Measurements from ENCODE around the gene TRAF2.
"Not testable (repeated sequence)": the region's sequence is repeated elsewhere in the genome, so short reads cannot be mapped to it uniquely, and the experiment has no call there.

Gene TRAF2, protein sequence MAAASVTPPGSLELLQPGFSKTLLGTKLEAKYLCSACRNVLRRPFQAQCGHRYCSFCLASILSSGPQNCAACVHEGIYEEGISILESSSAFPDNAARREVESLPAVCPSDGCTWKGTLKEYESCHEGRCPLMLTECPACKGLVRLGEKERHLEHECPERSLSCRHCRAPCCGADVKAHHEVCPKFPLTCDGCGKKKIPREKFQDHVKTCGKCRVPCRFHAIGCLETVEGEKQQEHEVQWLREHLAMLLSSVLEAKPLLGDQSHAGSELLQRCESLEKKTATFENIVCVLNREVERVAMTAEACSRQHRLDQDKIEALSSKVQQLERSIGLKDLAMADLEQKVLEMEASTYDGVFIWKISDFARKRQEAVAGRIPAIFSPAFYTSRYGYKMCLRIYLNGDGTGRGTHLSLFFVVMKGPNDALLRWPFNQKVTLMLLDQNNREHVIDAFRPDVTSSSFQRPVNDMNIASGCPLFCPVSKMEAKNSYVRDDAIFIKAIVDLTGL

DNA sequence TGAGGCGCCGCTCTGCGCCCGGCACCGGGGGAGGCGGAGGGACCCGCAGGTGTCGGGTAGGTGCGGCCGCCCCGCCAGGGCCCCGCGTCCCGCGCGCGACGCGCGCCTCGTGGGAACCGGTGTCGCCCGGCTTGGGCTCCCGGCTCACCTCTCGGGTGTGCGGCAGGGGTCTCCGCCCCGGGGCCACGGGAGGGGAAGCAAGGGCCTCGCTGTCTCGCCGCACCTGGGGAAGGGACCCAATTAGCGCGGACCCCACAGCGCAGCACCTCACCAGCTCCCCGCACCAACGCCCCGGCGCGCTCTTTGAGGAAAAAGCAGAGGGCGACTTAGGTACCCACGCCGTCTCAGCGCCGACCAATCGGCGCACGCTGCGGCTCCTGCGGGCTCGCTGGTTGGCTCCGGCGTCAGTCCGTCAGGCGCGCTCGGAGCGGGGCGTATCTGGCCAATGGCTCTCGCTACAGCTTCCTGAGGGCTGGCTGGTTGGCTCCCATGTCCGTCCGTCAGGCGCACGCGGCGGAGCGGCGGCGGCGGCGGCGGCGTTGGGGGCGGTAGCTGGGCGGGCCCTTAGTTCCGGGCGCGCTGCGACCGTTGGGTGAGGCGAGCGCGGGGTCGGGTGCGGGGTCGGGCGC, at the start of gene TRAF2:
TRAF2 (plus strand) TSS at position 567 of the 629 bp plus-strand sequence. CDS start 12,225 bp downstream, outside the sequence.
- peak within 1 kb of the TSS; percentile 70 for H3K4me3 ChIP-seq (ENCODE audit: low read depth, low read length)
- no peaks in the 10 kb centered on the region for H3K36me3 ChIP-seq (replicated peaks)
- peak; percentile 97 for DNase-seq
- H3K27me3 ChIP-seq (replicated peaks): no peaks in the 10 kb centered on the region
- in situ Hi-C loops (cut with HindIII; ENCODE audit: low pct_ligation_motif_present, low sequenced_read_pairs): no loop called here
- no peak for TF ChIP-seq CTCF (IDR thresholded peaks at IDR 0.05; ENCODE audit: low read depth, low read length, missing control alignments)
- H3K27ac ChIP-seq: peak within 1 kb of the TSS; percentile 65

GRCh38 chr9:136837146-136837855, 49.0 kb upstream of the TRAF2 start:
- no peak overlapping the region for H3K4me3 ChIP-seq (ENCODE audit: low read depth, low read length)
- TF ChIP-seq CTCF (IDR thresholded peaks at IDR 0.05; ENCODE audit: low read depth, low read length, missing control alignments): no peak
- H3K27ac ChIP-seq: no peak overlapping the region
- no peaks in the 10 kb centered on the region for H3K27me3 ChIP-seq (replicated peaks)
- no peak for DNase-seq
- peaks cover 4% of the 10 kb centered on the region for H3K36me3 ChIP-seq (replicated peaks)
- in situ Hi-C loops (cut with HindIII; ENCODE audit: low pct_ligation_motif_present, low sequenced_read_pairs): no loop called here

- H3K36me3 ChIP-seq (replicated peaks); H3K27me3 ChIP-seq (replicated peaks); in situ Hi-C loops (cut with HindIII; ENCODE audit: low pct_ligation_motif_present, low sequenced_read_pairs); H3K27ac ChIP-seq; H3K4me3 ChIP-seq (ENCODE audit: low read depth, low read length); DNase-seq: not testable (repeated sequence)
Observed at GRCh38 chr9:136837856-136838277, 48.4 kb upstream of the TRAF2 start.

DNA sequence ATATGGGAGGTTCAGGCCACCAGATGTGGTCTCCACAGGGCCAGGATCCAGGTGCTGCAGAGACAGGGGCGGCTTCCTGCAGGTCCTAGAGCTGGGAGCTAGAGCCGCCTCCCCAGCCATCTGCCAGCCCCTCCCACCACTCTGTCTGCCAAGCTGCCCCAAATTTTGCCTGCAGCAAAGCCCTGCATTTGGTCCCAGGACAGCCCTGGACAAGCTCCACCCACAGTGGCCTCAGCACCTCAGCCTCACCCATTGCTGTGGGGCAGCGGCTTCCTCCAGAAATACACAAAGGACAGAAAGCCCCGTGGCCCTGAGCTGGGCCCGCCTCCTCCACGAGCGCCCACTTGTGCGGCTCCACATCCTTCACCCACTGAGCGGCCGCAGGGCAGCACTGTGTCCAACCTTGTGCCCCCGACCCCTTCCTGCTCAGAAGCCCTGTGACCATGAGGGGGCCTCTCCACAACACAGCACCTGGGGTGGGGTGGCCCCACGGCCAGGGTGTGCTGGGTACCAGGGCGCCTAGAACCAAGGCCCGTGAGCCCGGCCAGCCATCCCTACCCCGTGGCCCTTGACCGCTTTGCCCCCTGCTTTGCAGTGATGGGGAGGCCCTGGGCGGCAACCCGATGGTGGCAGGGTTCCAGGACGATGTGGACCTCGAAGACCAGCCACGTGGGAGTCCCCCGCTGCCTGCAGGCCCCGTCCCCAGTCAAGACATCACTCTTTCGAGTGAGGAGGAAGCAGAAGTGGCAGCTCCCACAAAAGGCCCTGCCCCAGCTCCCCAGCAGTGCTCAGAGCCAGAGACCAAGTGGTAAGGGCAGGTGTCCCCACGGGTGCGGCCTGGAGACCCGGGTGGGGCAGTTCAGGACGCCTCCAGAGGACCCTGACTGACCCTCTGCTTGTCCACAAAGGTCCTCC, 47.7 kb upstream of the TRAF2 start:
- in situ Hi-C loops (cut with HindIII; ENCODE audit: low pct_ligation_motif_present, low sequenced_read_pairs): no loop called here
- peaks cover 2% of the 10 kb centered on the region for H3K36me3 ChIP-seq (replicated peaks)
- TF ChIP-seq CTCF (IDR thresholded peaks at IDR 0.05; ENCODE audit: low read depth, low read length, missing control alignments): no peak

DNA sequence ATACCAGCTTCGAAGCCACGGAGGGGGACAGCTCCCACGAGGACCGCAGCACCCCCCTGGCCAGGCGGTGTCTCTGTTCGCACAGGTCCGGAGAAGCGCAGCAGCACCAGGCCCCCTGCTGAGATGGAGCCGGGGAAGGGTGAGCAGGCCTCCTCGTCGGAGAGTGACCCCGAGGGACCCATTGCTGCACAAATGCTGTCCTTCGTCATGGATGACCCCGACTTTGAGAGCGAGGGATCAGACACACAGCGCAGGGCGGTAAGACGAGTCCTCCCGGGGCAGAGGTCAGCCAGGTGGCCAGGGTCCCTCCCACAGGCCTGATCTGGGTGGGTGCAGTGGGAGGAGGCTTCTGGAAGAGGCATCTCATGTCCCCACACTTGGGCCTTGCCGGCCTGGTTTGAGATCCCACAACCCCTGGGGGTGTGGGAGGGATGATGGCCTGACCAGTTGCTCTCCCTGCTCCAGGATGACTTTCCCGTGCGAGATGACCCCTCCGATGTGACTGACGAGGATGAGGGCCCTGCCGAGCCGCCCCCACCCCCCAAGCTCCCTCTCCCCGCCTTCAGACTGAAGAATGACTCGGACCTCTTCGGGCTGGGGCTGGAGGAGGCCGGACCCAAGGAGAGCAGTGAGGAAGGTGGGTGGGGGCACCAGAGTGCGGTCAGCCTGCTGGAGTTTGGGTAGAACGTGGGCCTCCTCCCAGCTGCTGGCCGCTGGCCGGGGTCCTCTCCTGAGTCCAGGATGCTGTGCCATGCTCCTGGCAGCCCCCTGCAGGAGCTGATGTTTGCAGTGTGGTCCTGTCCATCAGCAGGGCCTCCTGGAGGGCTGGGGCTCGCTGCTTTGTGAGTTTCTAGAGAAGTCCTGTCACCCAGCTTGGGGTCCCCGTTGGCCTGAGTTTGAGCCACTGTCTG, 46.8 kb upstream of the TRAF2 start:
- peaks cover 4% of the 10 kb centered on the region for H3K27me3 ChIP-seq (replicated peaks)
- no peak for DNase-seq
- H3K4me3 ChIP-seq (ENCODE audit: low read depth, low read length): no peak overlapping the region
- H3K36me3 ChIP-seq (replicated peaks): peaks cover 2% of the 10 kb centered on the region
- H3K27ac ChIP-seq: no peak overlapping the region
- no peak for TF ChIP-seq CTCF (IDR thresholded peaks at IDR 0.05; ENCODE audit: low read depth, low read length, missing control alignments)
- in situ Hi-C loops (cut with HindIII; ENCODE audit: low pct_ligation_motif_present, low sequenced_read_pairs): no loop called here

More for the DNA sequence above, 47.7 kb upstream of the TRAF2 start:
- no peak for DNase-seq
- H3K27me3 ChIP-seq (replicated peaks): no peaks in the 10 kb centered on the region
- H3K4me3 ChIP-seq (ENCODE audit: low read depth, low read length): no peak overlapping the region
- H3K27ac ChIP-seq: no peak overlapping the region

Data from brain microvascular endothelial cell (primary cell).